Measurements from ENCODE around the gene FOXQ1.
"Not testable (repeated sequence)": the region's sequence is repeated elsewhere in the genome, so short reads cannot be mapped to it uniquely, and the experiment has no call there.

Gene FOXQ1

GRCh38 chr6:1322156-1322555 is 10.3 kb downstream of the FOXQ1 start:
- DNase-seq (ENCODE audit: low read depth): no peak

DNA sequence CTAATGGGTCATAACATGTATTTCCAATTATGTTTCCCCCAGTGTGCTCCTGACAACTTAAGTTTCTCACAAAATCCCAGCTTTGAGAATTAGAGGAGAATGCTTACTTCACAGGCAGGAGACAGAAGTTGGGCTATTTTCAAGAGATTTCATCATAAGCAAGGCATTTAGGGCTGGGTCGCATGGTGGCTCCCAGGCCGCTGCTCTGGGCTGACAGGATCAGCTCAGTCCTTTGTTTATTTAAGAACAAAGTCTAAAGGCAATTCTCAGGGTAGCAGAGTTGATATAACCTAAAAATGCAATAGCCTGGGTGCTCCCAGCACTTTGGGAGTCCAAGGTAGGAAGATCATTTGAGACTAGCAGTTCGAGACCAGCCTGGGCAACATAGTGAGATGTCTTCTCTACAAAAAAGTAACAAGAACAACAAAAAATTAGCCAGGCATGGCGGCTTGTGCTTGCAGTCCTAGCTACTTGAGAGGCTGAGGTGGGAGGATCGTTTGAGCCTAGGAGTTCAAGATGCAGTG is 10.9 kb downstream of the FOXQ1 start:
- no peak for DNase-seq (ENCODE audit: low read depth)

DNA sequence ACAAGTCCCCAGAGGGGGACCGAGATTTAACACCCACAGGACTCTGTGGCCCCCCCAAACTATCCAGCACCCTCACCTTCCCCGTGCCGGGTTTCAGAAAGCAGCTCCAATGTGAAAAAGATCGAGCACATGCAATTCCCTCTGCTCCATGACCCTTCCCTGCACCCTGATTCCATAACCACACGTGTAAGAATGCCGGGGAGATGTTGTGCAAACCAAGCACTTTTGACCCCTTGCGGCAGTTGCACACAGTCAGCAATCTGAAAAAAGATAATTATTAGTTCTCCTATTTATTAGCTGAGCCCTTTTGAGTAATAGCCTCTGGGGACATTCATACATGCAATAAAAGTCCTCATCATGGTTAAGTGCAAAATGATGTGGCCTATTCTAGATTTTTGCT is 13.0 kb downstream of the FOXQ1 start:
- DNase-seq (ENCODE audit: low read depth): no peak

GRCh38 chr6:1325461-1326309 is 13.8 kb downstream of the FOXQ1 start:
- no peak for DNase-seq (ENCODE audit: low read depth)

- no peak for DNase-seq (ENCODE audit: low read depth)
Measured at GRCh38 chr6:1326535-1327121, 14.7 kb downstream of the FOXQ1 start.

GRCh38 chr6:1327630-1328029 is 15.7 kb downstream of the FOXQ1 start:
- DNase-seq (ENCODE audit: low read depth): no peak

DNA sequence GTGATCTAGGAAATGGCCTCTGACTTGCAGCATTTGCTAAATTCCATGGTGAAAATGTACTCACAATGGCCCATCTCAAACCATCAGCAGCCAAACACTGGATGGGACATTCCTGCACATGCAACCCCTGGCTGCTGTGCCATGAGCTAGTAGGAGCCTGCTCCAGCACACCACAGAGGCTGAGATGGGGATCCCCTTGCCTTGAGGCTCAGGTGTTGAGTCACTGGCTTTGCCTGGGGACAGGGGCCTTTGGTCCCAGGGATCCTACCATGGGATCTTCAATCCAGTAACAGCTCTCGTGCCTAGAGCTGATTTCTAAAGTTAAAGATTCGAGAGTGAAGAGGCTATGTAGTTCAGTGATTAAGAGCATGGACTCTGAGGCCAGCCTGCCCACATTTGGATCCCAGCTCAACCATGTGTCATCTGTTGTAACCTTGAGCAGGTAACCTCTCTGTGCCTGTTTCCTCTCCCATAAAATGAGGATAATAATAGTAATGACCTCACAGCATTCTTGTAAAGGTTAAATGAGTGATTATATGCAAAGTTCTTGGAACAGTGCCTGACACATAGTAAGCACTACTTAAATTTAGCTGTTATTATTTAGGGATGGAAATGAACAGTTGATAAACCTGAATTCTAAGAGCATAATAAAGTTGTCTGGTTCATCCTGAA is 16.4 kb downstream of the FOXQ1 start:
- no peak for DNase-seq (ENCODE audit: low read depth)

GRCh38 chr6:1329708-1330107 is 17.8 kb downstream of the FOXQ1 start:
- DNase-seq (ENCODE audit: low read depth): no peak

DNA sequence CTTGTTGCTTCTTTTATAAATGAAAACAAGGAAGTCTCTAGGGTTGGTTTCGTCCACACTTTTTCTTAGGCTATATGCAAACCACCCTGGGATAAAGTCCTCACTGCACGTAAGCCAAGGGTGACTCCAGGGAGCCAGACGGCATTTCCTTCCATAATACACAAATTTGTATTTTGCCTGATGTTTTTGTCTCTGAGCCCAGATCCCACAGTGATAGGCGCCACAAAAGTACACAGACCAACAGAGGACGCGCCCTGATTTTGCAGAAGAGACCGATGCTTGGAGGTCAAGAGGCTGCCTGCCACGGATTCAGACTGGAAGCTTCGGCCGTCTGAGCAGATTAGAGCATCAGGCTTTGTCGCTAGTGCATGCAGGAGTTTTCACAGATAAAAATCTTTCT is 22.8 kb downstream of the FOXQ1 start:
- DNase-seq (ENCODE audit: low read depth): no peak

DNA sequence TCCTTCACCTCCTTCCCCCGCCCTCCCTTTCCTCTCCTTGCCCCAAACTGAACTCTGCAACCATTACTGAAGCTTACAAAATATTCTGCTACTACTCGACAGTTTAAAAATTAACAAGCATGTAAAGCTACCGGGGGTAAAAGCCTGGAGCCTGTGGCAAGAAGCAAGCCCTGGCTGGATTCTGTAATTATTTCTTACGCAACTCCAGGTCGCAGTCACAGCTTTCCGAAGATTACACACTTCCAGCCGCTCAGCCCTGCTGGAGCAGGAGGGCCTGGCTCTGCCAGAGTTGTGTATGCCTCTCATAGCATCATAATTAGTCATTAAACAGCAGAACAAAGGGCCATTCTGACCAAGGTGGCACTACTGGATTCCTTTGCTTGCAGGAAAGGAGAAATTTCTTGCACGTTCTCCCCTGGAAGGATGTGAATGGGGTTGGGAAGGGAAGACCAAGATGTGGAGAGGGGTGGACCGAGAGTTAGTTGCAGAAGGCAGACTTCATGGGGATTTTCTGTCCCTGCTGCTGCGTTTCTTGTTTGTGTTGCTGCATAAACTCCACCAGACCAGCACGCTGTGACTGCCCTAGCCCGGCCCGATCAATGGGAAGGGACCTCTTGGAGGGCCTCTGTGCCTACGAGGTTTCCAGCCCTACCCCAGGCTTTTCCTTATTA is 23.6 kb downstream of the FOXQ1 start:
- DNase-seq (ENCODE audit: low read depth): no peak

GRCh38 chr6:1336246-1336843 is 24.4 kb downstream of the FOXQ1 start:
- no peak for DNase-seq (ENCODE audit: low read depth)

- no peak for DNase-seq (ENCODE audit: low read depth)
Measured at GRCh38 chr6:1337791-1338190, 25.9 kb downstream of the FOXQ1 start.

GRCh38 chr6:1346101-1346500 is 34.2 kb downstream of the FOXQ1 start:
- DNase-seq (ENCODE audit: low read depth): no peak

- DNase-seq (ENCODE audit: low read depth): no peak
Measured at GRCh38 chr6:1346558-1347091, 34.7 kb downstream of the FOXQ1 start.

- DNase-seq (ENCODE audit: low read depth): no peak
Measured at GRCh38 chr6:1347161-1347560, 35.3 kb downstream of the FOXQ1 start.

- DNase-seq (ENCODE audit: low read depth): no peak
Measured at GRCh38 chr6:1348675-1349074, 36.8 kb downstream of the FOXQ1 start.

- DNase-seq (ENCODE audit: low read depth): no peak
Measured at GRCh38 chr6:1349655-1350054, 37.8 kb downstream of the FOXQ1 start.

DNA sequence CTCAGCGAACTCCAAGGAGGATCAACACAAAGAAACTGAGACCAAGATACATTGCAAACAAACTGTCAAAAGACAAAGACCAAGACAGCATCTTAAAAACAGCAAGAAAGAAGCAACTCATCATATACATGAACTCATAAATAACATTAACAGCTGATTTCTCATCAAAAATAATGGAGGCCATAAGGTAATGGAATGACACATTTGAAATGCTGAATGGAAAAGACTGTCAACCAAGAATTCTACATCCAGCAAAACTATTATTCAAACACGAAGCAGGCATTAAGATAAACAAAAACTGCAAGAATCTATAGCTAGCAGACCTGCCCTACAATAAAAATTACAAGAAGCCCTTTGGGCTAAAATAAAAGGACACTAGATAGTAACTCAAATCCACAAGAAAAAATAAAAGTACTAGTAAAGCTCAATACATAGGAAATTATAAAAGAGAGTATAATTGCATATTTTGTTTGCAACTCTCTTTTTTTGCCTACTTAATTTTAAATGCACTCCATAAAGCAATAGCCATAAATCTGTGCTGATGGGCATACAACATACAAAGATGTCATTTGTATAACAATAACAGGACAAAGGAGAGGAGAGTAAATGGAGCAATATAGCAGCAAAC is 39.6 kb downstream of the FOXQ1 start:
- DNase-seq (ENCODE audit: low read depth): no peak

DNA sequence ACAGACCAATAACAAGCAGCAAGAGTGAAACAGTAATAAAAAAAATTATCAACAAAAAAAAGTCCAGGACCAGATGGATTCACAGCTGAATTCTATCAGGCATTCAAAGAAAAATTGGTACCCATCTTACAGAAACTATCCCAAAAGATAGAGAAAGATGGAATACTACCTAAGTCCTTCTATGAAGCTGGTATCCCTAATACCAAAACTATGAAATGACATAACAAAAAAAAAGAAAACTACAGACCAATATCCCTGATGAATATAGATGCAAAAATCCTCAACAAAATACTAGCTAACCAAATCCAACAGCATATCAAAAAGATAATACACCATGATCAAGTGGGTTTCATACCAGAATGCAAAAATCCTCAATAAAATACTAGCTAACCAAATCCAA is 43.2 kb downstream of the FOXQ1 start:
- not testable (repeated sequence) for DNase-seq (ENCODE audit: low read depth)

- DNase-seq (ENCODE audit: low read depth): not testable (repeated sequence)
Measured at GRCh38 chr6:1361717-1362116, 49.8 kb downstream of the FOXQ1 start.

GRCh38 chr6:1362643-1363042 is 50.7 kb downstream of the FOXQ1 start:
- no peak for DNase-seq (ENCODE audit: low read depth)

Measured in stimulated activated CD8-positive, alpha-beta memory T cell treated with anti-CD3 and anti-CD28 coated beads, Interleukin-12 subunit alpha, Interleukin-12 subunit beta, amount 100 ng/mL, for 4 hours (primary cell).